NT2/D1 (cell line): ENCODE measurements around the gene RTN1.

Experiments used
- DNase-seq: peaks from one replicate; pipeline ENCODE4 v3.0.0-alpha.2; 2011; ENCODE audit warnings: low read depth, low spot score
- H3K27me3 ChIP-seq: 2 replicates; pipeline ENCODE4 v1.6.0; 2011; ENCODE audit warnings: mild to moderate bottlenecking; ENCODE audit not compliant: insufficient read length, insufficient read depth
- H3K36me3 ChIP-seq: 2 replicates; pipeline ENCODE4 v1.6.1; 2011; ENCODE audit warnings: mild to moderate bottlenecking, low read length, mixed read lengths; ENCODE audit not compliant: insufficient read depth, insufficient read length
- H3K4me1 ChIP-seq: 2 replicates; pipeline ENCODE4 v1.5.1; 2011; ENCODE audit not compliant: insufficient read depth, insufficient read length
- H3K4me3 ChIP-seq: 2 replicates; pipeline ENCODE4 v1.5.1; 2011; ENCODE audit warnings: low read depth; ENCODE audit not compliant: insufficient read length
- H3K9ac ChIP-seq: 2 replicates; pipeline ENCODE4 v1.6.0; 2011; ENCODE audit warnings: low read depth; ENCODE audit not compliant: insufficient read length
- H3K9me3 ChIP-seq: 2 replicates; pipeline ENCODE4 v1.5.1; 2011; ENCODE audit warnings: mild to moderate bottlenecking, low read length; ENCODE audit not compliant: insufficient read depth
- SUZ12 ChIP-seq: IDR thresholded peaks from 2 replicates; pipeline ENCODE4 v1.6.1; 2011; ENCODE audit not compliant: insufficient read length, insufficient read depth; ENCODE audit errors: extremely low read depth
- YY1 ChIP-seq: IDR thresholded peaks from 2 replicates; pipeline ENCODE4 v1.6.1; 2011; ENCODE audit not compliant: insufficient read length, insufficient read depth
- ZNF274 ChIP-seq: IDR thresholded peaks from 2 replicates; pipeline ENCODE4 v1.6.1; 2011; ENCODE audit warnings: mild to moderate bottlenecking, low read depth, low read length

RTN1 gene

DNA sequence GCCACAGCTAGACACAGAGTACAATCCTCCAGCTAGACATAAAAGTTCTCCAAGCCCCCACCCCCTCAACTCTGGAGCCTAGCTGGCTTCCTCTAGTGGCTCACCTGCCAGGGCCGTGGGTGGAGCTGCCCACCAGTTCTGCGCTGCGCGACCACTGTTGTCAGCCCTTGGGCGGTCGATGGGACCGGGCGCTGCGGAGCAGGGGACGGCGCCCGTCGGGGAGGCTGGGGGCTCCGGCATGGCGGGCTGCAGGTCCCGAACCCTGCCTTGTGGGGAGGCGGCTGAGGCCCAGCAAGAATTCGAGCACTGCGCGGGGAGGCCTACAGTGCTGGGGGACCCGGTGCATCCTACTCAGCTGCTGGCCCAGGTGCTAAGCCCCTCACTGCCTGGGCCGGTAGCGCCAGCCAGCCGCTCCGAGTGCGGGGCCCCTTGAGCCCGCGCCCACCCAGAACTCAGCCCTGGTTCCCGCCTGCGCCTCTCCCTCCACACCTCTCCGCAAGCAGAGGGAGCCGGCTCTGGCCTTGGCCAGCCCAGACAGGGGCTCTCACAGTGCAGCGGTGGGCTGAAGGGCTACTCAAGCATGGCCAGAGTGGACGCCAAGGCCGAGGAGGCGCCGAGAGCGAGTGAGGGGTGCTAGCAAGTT lies 51.0 kb downstream of the RTN1 start:
- no peaks in the 10 kb centered on the region for H3K9me3 ChIP-seq
- H3K4me3 ChIP-seq, result no peak overlapping the region
- H3K36me3 ChIP-seq, result no peaks in the 10 kb centered on the region
- DNase-seq, result no peak
- no peaks in the 10 kb centered on the region for H3K4me1 ChIP-seq
- no peak overlapping the region for H3K9ac ChIP-seq
- no peaks in the 10 kb centered on the region for H3K27me3 ChIP-seq
- no peak for TF ChIP-seq YY1
- no peak for TF ChIP-seq SUZ12
- TF ChIP-seq ZNF274, result no peak

GRCh38 chr14:59816941-59817340 lies 53.6 kb downstream of the RTN1 start:
- Histone ChIP-seq H3K4me3 (no peak overlapping the region), H3K27me3 (no peaks in the 10 kb centered on the region), H3K36me3 (no peaks in the 10 kb centered on the region), H3K4me1 (no peaks in the 10 kb centered on the region), H3K9me3 (no peaks in the 10 kb centered on the region), H3K9ac (no peak overlapping the region)
- TF ChIP-seq SUZ12 (no peak), ZNF274 (no peak)
- DNase-seq, result no peak

- Histone ChIP-seq H3K36me3 (no peaks in the 10 kb centered on the region), H3K9me3 (no peaks in the 10 kb centered on the region), H3K4me1 (no peaks in the 10 kb centered on the region), H3K27me3 (no peaks in the 10 kb centered on the region), H3K4me3 (no peak overlapping the region), H3K9ac (no peak overlapping the region)
- TF ChIP-seq SUZ12 (no peak), YY1 (no peak), ZNF274 (no peak)
- no peak for DNase-seq
Measured at GRCh38 chr14:59814988-59815387, 55.6 kb downstream of the RTN1 start.

GRCh38 chr14:59811815-59812214 lies 58.8 kb downstream of the RTN1 start:
- H3K9me3 ChIP-seq, result no peaks in the 10 kb centered on the region; the same call in 1 of the 2 replicates
- H3K9ac ChIP-seq, result no peak overlapping the region
- DNase-seq, result no peak
- H3K4me1 ChIP-seq, result no peaks in the 10 kb centered on the region
- no peak for TF ChIP-seq ZNF274
- no peaks in the 10 kb centered on the region for H3K36me3 ChIP-seq
- H3K4me3 ChIP-seq, result no peak overlapping the region
- H3K27me3 ChIP-seq, result no peaks in the 10 kb centered on the region

GRCh38 chr14:59811073-59811472 lies 59.5 kb downstream of the RTN1 start:
- Histone ChIP-seq H3K9me3 (no peaks in the 10 kb centered on the region; the same call in 1 of the 2 replicates), H3K27me3 (no peaks in the 10 kb centered on the region), H3K36me3 (no peaks in the 10 kb centered on the region), H3K4me3 (no peak overlapping the region), H3K9ac (no peak overlapping the region), H3K4me1 (no peaks in the 10 kb centered on the region)
- DNase-seq, result no peak
- no peak for TF ChIP-seq ZNF274
- TF ChIP-seq YY1, result no peak
- no peak for TF ChIP-seq SUZ12

GRCh38 chr14:59803052-59803540 lies 67.5 kb downstream of the RTN1 start:
- TF ChIP-seq SUZ12 (no peak), ZNF274 (no peak), YY1 (no peak)
- H3K36me3 ChIP-seq, result no peaks in the 10 kb centered on the region
- no peaks in the 10 kb centered on the region for H3K4me1 ChIP-seq
- H3K9ac ChIP-seq, result no peak overlapping the region
- no peak overlapping the region for H3K4me3 ChIP-seq
- no peaks in the 10 kb centered on the region for H3K27me3 ChIP-seq
- no peaks in the 10 kb centered on the region for H3K9me3 ChIP-seq
- no peak for DNase-seq

GRCh38 chr14:59788176-59788575 lies 82.4 kb downstream of the RTN1 start:
- Histone ChIP-seq H3K4me3 (no peak overlapping the region), H3K9ac (no peak overlapping the region), H3K9me3 (no peaks in the 10 kb centered on the region), H3K4me1 (no peaks in the 10 kb centered on the region), H3K27me3 (no peaks in the 10 kb centered on the region), H3K36me3 (no peaks in the 10 kb centered on the region)
- no peak for DNase-seq
- TF ChIP-seq ZNF274, result no peak
- no peak for TF ChIP-seq SUZ12
- no peak for TF ChIP-seq YY1
